SK-N-SH (cell line): ENCODE measurements around the gene ARF1. TPM values are rescaled to one million over a fixed set of nuclear protein-coding genes. Genes with fewer than 3 reads are reported as not detected.

Experiments used
- CTCF ChIA-PET: fragments of 300-600, 350-600 bp; formaldehyde crosslinking; extraction: SDS; loops from one replicate; lab custom pipeline; 2021; lab: Yijun Ruan, JAX
- POLR2A ChIA-PET: fragments of 350-600 bp; sonication (Branson Sonifier 250); formaldehyde crosslinking; extraction: SDS; loops from one replicate; lab custom pipeline; 2020; ENCODE audit warnings: antibody characterized with exemption, inconsistent platforms; lab: Yijun Ruan, JAX
- DNase-seq: peaks from one replicate; pipeline ENCODE4 v3.0.0; 2012
- H2AFZ ChIP-seq: fragments of 200-600 bp; sonication (generic); 2 replicates; pipeline ENCODE4 v1.8.1; 2016; ENCODE audit warnings: antibody characterized with exemption, mild to moderate bottlenecking, low read depth
- H3F3A ChIP-seq: fragments of 200-600 bp; sonication (generic); replicated peaks from 2 replicates; pipeline ENCODE3; 2016; ENCODE audit warnings: antibody characterized with exemption, mild to moderate bottlenecking; ENCODE audit not compliant: insufficient read depth
- H3K27ac ChIP-seq, 2 experiments: fragments of 200-500 bp in 1 of 2; fragments of 200-600 bp in 1 of 2; sonication (Bioruptor generic) in 1 of 2; sonication (generic), shearing (Covaris generic) in 1 of 2; 2 replicates each; pipeline versions ENCODE4 v1.5.1 to v1.6.1; 2014 to 2016; ENCODE audit warnings: low read depth in 2 of 2, inconsistent platforms in 1 of 2, low read length in 1 of 2, mild to moderate bottlenecking in 1 of 2, mixed read lengths in 1 of 2
- H3K27me3 ChIP-seq: fragments of 200-600 bp; sonication (generic), shearing (Covaris generic); 2 replicates; pipeline ENCODE4 v1.6.1; 2016; ENCODE audit warnings: mixed run types; ENCODE audit not compliant: insufficient read depth
- H3K36me3 ChIP-seq, 2 experiments: fragments of 200-500 bp in 1 of 2; fragments of 200-600 bp in 1 of 2; sonication (Bioruptor generic) in 1 of 2; sonication (generic) in 1 of 2; replicated peaks in 1 of 2; 2 replicates each; pipeline versions ENCODE3 to v1.5.1; 2014 to 2016; ENCODE audit warnings: low read length in 1 of 2, mild to moderate bottlenecking in 1 of 2; ENCODE audit not compliant: insufficient read depth in 2 of 2, control insufficient read depth in 1 of 2
- H3K4me1 ChIP-seq, 2 experiments: fragments of 200-500 bp in 1 of 2; fragments of 200-600 bp in 1 of 2; sonication (Bioruptor generic) in 1 of 2; sonication (generic), shearing (Covaris generic) in 1 of 2; 2 replicates each; pipeline versions ENCODE4 v1.5.1 to v1.6.1; 2014 to 2016; ENCODE audit warnings: low read depth in 1 of 2, low read length in 1 of 2, mixed run types in 1 of 2; ENCODE audit not compliant: insufficient read depth in 2 of 2, control insufficient read depth in 1 of 2
- H3K4me2 ChIP-seq: fragments of 200-600 bp; sonication (generic), shearing (Covaris generic); 2 replicates; pipeline ENCODE4 v1.6.1; 2017; ENCODE audit warnings: mixed run types
- H3K4me3 ChIP-seq, 2 experiments: fragments of 200-500 bp in 1 of 2; fragments of 200-600 bp in 1 of 2; sonication (Bioruptor generic) in 1 of 2; sonication (generic), shearing (Covaris generic) in 1 of 2; 2 replicates each; pipeline versions ENCODE4 v1.5.1 to v1.8.1; 2014 to 2016; ENCODE audit warnings: low read depth in 2 of 2, inconsistent platforms in 1 of 2, low read length in 1 of 2, mild to moderate bottlenecking in 1 of 2, mixed read lengths in 1 of 2, moderate library complexity in 1 of 2
- H3K79me2 ChIP-seq: fragments of 200-600 bp; sonication (generic); 2 replicates; pipeline ENCODE4 v1.8.1; 2017; ENCODE audit warnings: mild to moderate bottlenecking; ENCODE audit not compliant: insufficient read depth
- H3K9ac ChIP-seq: fragments of 200-600 bp; sonication (generic); 2 replicates; pipeline ENCODE4 v1.6.1; 2017; ENCODE audit warnings: mixed run types
- H3K9me2 ChIP-seq: fragments of 200-600 bp; sonication (generic); 2 replicates; pipeline ENCODE4 v1.6.1; 2017; ENCODE audit warnings: mixed run types
- H3K9me3 ChIP-seq: fragments of 200-600 bp; sonication (generic); 2 replicates; pipeline ENCODE4 v1.6.1; 2017; ENCODE audit warnings: mixed run types, mild to moderate bottlenecking, moderate library complexity
- H4K20me1 ChIP-seq: fragments of 200-600 bp; sonication (generic); 2 replicates; pipeline ENCODE4 v1.6.1; 2017; ENCODE audit warnings: mild to moderate bottlenecking, mixed run types; ENCODE audit not compliant: insufficient read depth
- CTCF ChIP-seq: fragments of 200-600 bp; sonication (generic); IDR thresholded peaks from 2 replicates; pipeline ENCODE4 v1.6.1; 2017; ENCODE audit warnings: antibody characterized with exemption, mild to moderate bottlenecking, moderate library complexity
- ELF1 ChIP-seq: IDR thresholded peaks from 2 replicates; pipeline ENCODE4 v1.4.0; 2012
- EP300 ChIP-seq, 2 experiments: IDR thresholded peaks; 2 replicates each; pipeline versions ENCODE4 v1.4.0 to v1.6.1; 2012; ENCODE audit warnings: borderline replicate concordance in 1 of 2, low read depth in 1 of 2, low read length in 1 of 2
- EZH2phosphoT487 ChIP-seq: fragments of 200-600 bp; sonication (generic); IDR thresholded peaks from 2 replicates; pipeline ENCODE4 v1.6.1; 2017; ENCODE audit warnings: low read depth, mixed run types, mild to moderate bottlenecking, antibody characterized with exemption, moderate library complexity, borderline replicate concordance
- FOSL2 ChIP-seq: IDR thresholded peaks from 2 replicates; pipeline ENCODE4 v1.4.0; 2012; ENCODE audit warnings: low read depth, mild to moderate bottlenecking, moderate library complexity, borderline replicate concordance
- FOXJ3 ChIP-seq: sonication (generic); formaldehyde crosslinking; IDR thresholded peaks from 2 replicates; pipeline ENCODE4 v1.5.1; 2020; ENCODE audit warnings: mild to moderate bottlenecking, missing genetic modification reagents
- GATA2 ChIP-seq: sonication (generic); formaldehyde crosslinking; IDR thresholded peaks from 2 replicates; pipeline ENCODE4 v1.5.0; 2020; ENCODE audit warnings: mild to moderate bottlenecking, missing genetic modification reagents
- JUND ChIP-seq: IDR thresholded peaks from 2 replicates; pipeline ENCODE4 v1.4.0; 2012
- NFIC ChIP-seq: IDR thresholded peaks from 2 replicates; pipeline ENCODE4 v1.4.0; 2012; ENCODE audit warnings: borderline replicate concordance
- NRF1 ChIP-seq: IDR thresholded peaks from 2 replicates; pipeline ENCODE4 v1.6.1; 2012; ENCODE audit warnings: low read depth, mild to moderate bottlenecking, low read length
- POLR2AphosphoS5 ChIP-seq: IDR thresholded peaks from 2 replicates; pipeline ENCODE4 v1.6.1; 2012; ENCODE audit warnings: low read depth, low read length
- RCOR1 ChIP-seq: fragments of 150-350 bp; IDR thresholded peaks from 2 replicates; pipeline ENCODE4 v1.6.1; 2017; ENCODE audit warnings: antibody characterized with exemption, low read length
- RFX5 ChIP-seq: IDR thresholded peaks from 2 replicates; pipeline ENCODE4 v1.6.1; 2012; ENCODE audit warnings: mild to moderate bottlenecking, improper control_type of control experiment, low read length
- RXRA ChIP-seq: IDR thresholded peaks from 2 replicates; pipeline ENCODE4 v1.4.0; 2012; ENCODE audit warnings: low read depth, mild to moderate bottlenecking, borderline replicate concordance
- TCF12 ChIP-seq: IDR thresholded peaks from 2 replicates; pipeline ENCODE4 v1.4.0; 2012
- USF2 ChIP-seq: fragments of 150-350 bp; IDR thresholded peaks from 2 replicates; pipeline ENCODE4 v1.6.1; 2017; ENCODE audit warnings: antibody characterized with exemption, low read length, low read depth, borderline replicate concordance
- YY1 ChIP-seq: IDR thresholded peaks from 2 replicates; pipeline ENCODE4 v1.4.0; 2012; ENCODE audit warnings: low read depth, mild to moderate bottlenecking
- ZBTB33 ChIP-seq: IDR thresholded peaks from 2 replicates; pipeline ENCODE4 v1.4.0; 2012; ENCODE audit warnings: low read depth, borderline replicate concordance
- WGBS: methylation state at CpG from one replicate; pipeline ENCODE4 v1.1.6; 2017; ENCODE audit warnings: low lambda C conversion rate; 5-methylcytosine and 5-hydroxymethylcytosine counted together
- polyA plus RNA-seq, 3 experiments: library from polyadenylated mRNA; depleted of rRNA; stranded (reverse); fragments of >200 nt; gene quantifications; 2 replicates each; pipeline ENCODE4 v1.2.3, GENCODE V29; 2012
- TF ChIP-seq, protein P1 (sequence below): IDR thresholded peaks from 2 replicates; pipeline ENCODE4 v1.6.1; 2012; ENCODE audit warnings: mild to moderate bottlenecking, low read depth, low read length, moderate library complexity
- TF ChIP-seq, protein P2 (sequence below): fragments of 150-350 bp; IDR thresholded peaks from 2 replicates; pipeline ENCODE4 v1.6.1; 2016; ENCODE audit warnings: mild to moderate bottlenecking, low read depth, low read length
- TF ChIP-seq, protein P3 (sequence below): IDR thresholded peaks from 2 replicates; pipeline ENCODE4 v1.4.0; 2012; ENCODE audit warnings: low read depth, borderline replicate concordance

The ARF1 gene
- polyA plus RNA-seq, 1 of the 3 experiments (the other 2 are of a cell fraction): 713 TPM

DNA sequence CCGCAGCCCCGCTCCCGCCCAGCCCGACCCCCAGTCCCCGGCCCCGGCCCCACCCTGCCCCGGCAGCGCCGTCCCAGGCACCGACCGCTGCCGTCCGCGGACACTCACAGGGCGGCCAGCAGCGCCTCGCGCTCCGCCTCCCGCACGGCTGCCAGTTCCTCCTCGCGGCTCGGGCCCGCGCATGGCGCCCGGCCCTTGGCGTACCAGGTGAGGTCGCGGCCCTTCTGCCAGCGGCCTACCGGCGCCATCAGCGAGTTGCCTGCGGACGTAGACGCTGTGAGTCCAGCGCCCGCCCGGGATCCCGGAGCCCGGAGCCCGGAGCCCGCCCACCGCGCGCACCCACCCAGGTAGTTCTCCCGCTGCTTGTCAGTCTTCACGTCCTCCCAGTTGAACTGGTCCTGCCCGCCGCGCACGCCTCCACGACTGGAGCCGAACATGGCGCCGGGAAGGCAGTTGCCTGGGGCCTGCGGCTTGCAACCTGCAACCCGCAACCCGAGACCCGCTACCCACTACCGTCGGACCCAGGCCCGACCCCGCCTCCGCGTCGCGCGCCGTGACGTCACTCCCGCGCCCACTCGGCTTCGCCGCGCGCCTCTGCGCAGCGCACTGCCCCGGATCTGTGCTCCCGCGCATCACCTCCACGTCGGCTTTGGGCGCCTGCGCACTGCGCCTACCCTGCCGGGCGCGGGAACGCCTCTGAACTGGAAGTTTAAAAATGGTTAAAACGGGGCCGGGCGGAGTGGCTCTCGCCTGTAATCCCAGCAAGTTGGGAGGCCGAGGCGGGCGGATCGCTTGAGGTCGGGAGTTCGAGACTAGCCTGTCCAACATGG is 20.5 kb downstream of the ARF1 start, which contains the start of gene C1orf35:
Gene C1orf35, minus strand, starts transcription at position 535 of the 830 bp plus-strand sequence. Its CDS starts 98 bp downstream, at position 437.
- CTCF ChIA-PET: no interaction called here
- peaks cover 4 to 31% of the 10 kb centered on the region in 2 experiments; a peak in 3 of 4 replicates for H3K4me1 ChIP-seq
- TF ChIP-seq NFIC: no peak
- TF ChIP-seq USF2: no peak
- peak; percentile 99 for TF ChIP-seq NRF1
- no peak for TF ChIP-seq GATA2 (CRISPR knock-in tag)
- TF ChIP-seq, protein P1, sequence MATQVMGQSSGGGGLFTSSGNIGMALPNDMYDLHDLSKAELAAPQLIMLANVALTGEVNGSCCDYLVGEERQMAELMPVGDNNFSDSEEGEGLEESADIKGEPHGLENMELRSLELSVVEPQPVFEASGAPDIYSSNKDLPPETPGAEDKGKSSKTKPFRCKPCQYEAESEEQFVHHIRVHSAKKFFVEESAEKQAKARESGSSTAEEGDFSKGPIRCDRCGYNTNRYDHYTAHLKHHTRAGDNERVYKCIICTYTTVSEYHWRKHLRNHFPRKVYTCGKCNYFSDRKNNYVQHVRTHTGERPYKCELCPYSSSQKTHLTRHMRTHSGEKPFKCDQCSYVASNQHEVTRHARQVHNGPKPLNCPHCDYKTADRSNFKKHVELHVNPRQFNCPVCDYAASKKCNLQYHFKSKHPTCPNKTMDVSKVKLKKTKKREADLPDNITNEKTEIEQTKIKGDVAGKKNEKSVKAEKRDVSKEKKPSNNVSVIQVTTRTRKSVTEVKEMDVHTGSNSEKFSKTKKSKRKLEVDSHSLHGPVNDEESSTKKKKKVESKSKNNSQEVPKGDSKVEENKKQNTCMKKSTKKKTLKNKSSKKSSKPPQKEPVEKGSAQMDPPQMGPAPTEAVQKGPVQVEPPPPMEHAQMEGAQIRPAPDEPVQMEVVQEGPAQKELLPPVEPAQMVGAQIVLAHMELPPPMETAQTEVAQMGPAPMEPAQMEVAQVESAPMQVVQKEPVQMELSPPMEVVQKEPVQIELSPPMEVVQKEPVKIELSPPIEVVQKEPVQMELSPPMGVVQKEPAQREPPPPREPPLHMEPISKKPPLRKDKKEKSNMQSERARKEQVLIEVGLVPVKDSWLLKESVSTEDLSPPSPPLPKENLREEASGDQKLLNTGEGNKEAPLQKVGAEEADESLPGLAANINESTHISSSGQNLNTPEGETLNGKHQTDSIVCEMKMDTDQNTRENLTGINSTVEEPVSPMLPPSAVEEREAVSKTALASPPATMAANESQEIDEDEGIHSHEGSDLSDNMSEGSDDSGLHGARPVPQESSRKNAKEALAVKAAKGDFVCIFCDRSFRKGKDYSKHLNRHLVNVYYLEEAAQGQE: peak; percentile 46; the same call in 1 of the 2 replicates
- 0 out of 2 replicates have a peak, but pooled peaks have one; percentile 14 for TF ChIP-seq RCOR1
- 0 out of 2 replicates have a peak, but pooled peaks have one; percentile 19 for TF ChIP-seq ELF1
- no peak for TF ChIP-seq FOSL2
- peak in 1 of 2 experiments; percentile 15; a peak in 1 of 4 replicates for TF ChIP-seq EP300 (IDR thresholded peaks at IDR 0.05; ENCODE audit: borderline replicate concordance in 1 of 2, low read depth in 1 of 2, low read length in 1 of 2)
- no peak for TF ChIP-seq JUND
- peak; percentile 50; the same call in 1 of the 2 replicates for TF ChIP-seq POLR2AphosphoS5
- 0 out of 2 replicates have a peak, but pooled peaks have one; percentile 47 for TF ChIP-seq YY1
- TF ChIP-seq CTCF: no peak
- TF ChIP-seq, protein P2, sequence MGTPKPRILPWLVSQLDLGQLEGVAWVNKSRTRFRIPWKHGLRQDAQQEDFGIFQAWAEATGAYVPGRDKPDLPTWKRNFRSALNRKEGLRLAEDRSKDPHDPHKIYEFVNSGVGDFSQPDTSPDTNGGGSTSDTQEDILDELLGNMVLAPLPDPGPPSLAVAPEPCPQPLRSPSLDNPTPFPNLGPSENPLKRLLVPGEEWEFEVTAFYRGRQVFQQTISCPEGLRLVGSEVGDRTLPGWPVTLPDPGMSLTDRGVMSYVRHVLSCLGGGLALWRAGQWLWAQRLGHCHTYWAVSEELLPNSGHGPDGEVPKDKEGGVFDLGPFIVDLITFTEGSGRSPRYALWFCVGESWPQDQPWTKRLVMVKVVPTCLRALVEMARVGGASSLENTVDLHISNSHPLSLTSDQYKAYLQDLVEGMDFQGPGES: no peak
- TF ChIP-seq FOXJ3 (CRISPR knock-in tag): no peak
- TF ChIP-seq RXRA: no peak
- TF ChIP-seq RFX5: no peak
- TF ChIP-seq TCF12: peak; percentile 9; the same call in 1 of the 2 replicates
- no peak for TF ChIP-seq ZBTB33
- TF ChIP-seq EZH2phosphoT487: no peak
- TF ChIP-seq, protein P3, sequence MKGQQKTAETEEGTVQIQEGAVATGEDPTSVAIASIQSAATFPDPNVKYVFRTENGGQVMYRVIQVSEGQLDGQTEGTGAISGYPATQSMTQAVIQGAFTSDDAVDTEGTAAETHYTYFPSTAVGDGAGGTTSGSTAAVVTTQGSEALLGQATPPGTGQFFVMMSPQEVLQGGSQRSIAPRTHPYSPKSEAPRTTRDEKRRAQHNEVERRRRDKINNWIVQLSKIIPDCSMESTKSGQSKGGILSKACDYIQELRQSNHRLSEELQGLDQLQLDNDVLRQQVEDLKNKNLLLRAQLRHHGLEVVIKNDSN: no peak

More for the DNA sequence above, 20.5 kb downstream of the ARF1 start, which contains the start of gene C1orf35:
- POLR2A ChIA-PET: no interaction called here
- peak within 1 kb of the TSS; percentile 78 for H3K9ac ChIP-seq
- H3K4me2 ChIP-seq: peak within 1 kb of the TSS; percentile 77
- H3K79me2 ChIP-seq: peaks cover 57% of the 10 kb centered on the region
- H3K4me3 ChIP-seq: peak within 1 kb of the TSS; percentile 83 to 98
- no peaks in the 10 kb centered on the region for H3K9me2 ChIP-seq
- whole genome bisulfite sequencing: 1% methylated on average over 52 of the region's 104 CpGs
- H3K27me3 ChIP-seq: no peaks in the 10 kb centered on the region
- peaks cover 39% of the 10 kb centered on the region for H4K20me1 ChIP-seq
- H3K27ac ChIP-seq: peak within 1 kb of the TSS; percentile 75 to 79
- peaks cover 28% of the 10 kb centered on the region for H3F3A ChIP-seq
- H3K36me3 ChIP-seq: peaks cover 30 to 52% of the 10 kb centered on the region in 2 experiments
- DNase-seq: peak; percentile 99
- peak within 1 kb of the TSS; percentile 94 for H2AFZ ChIP-seq
- H3K9me3 ChIP-seq: no peaks in the 10 kb centered on the region
